Activated naive CD8-positive, alpha-beta T cell (primary cell): Measurements from ENCODE around the gene SYT1.

Source experiments
- H3K27ac Mint-ChIP-seq: one replicate; pipeline ENCODE4 v1.8.0; 2021; ENCODE audit warnings: mixed read lengths
- H3K27me3 Mint-ChIP-seq: one replicate; pipeline ENCODE4 v1.8.0; 2021; ENCODE audit warnings: mixed read lengths
- H3K36me3 Mint-ChIP-seq: one replicate; pipeline ENCODE4 v1.8.0; 2021; ENCODE audit warnings: mixed read lengths
- H3K4me1 Mint-ChIP-seq: one replicate; pipeline ENCODE4 v1.8.0; 2021; ENCODE audit warnings: low read depth, mixed read lengths
- H3K4me3 Mint-ChIP-seq: one replicate; pipeline ENCODE4 v1.8.0; 2021; ENCODE audit warnings: mild to moderate bottlenecking, mixed read lengths
- H3K9me3 Mint-ChIP-seq: one replicate; pipeline ENCODE4 v1.8.0; 2021; ENCODE audit warnings: low read depth, mixed read lengths

The SYT1 gene

GRCh38 chr12:78878866-78879265 lies 14.3 kb downstream of the SYT1 start:
- Mint-ChIP-seq H3K4me1 (no peaks in the 10 kb centered on the region), H3K27ac (no peak overlapping the region), H3K9me3 (peaks cover 5% of the 10 kb centered on the region), H3K27me3 (no peaks in the 10 kb centered on the region), H3K36me3 (no peaks in the 10 kb centered on the region), H3K4me3 (no peak overlapping the region)

GRCh38 chr12:78880078-78880477 lies 15.5 kb downstream of the SYT1 start:
- no peak overlapping the region for H3K4me3 Mint-ChIP-seq
- no peaks in the 10 kb centered on the region for H3K4me1 Mint-ChIP-seq
- no peaks in the 10 kb centered on the region for H3K36me3 Mint-ChIP-seq
- peaks cover 5% of the 10 kb centered on the region for H3K9me3 Mint-ChIP-seq
- H3K27ac Mint-ChIP-seq, result no peak overlapping the region
- no peaks in the 10 kb centered on the region for H3K27me3 Mint-ChIP-seq

- no peak overlapping the region for H3K4me3 Mint-ChIP-seq
- H3K9me3 Mint-ChIP-seq, result peaks cover 5% of the 10 kb centered on the region
- no peak overlapping the region for H3K27ac Mint-ChIP-seq
- no peaks in the 10 kb centered on the region for H3K36me3 Mint-ChIP-seq
- H3K27me3 Mint-ChIP-seq, result no peaks in the 10 kb centered on the region
- H3K4me1 Mint-ChIP-seq, result no peaks in the 10 kb centered on the region
These were observed 17.1 kb downstream of the SYT1 start for GRCh38 chr12:78881685-78882084.

- H3K9me3 Mint-ChIP-seq, result peaks cover 8% of the 10 kb centered on the region
These were observed 20.9 kb downstream of the SYT1 start for GRCh38 chr12:78885466-78885865.

GRCh38 chr12:78886719-78887407 lies 22.3 kb downstream of the SYT1 start:
- no peaks in the 10 kb centered on the region for H3K27me3 Mint-ChIP-seq
- no peak overlapping the region for H3K27ac Mint-ChIP-seq
- H3K36me3 Mint-ChIP-seq, result no peaks in the 10 kb centered on the region
- no peak overlapping the region for H3K4me3 Mint-ChIP-seq
- H3K9me3 Mint-ChIP-seq, result peaks cover 8% of the 10 kb centered on the region
- no peaks in the 10 kb centered on the region for H3K4me1 Mint-ChIP-seq

More at GRCh38 chr12:78885466-78885865, 20.9 kb downstream of the SYT1 start:
- no peaks in the 10 kb centered on the region for H3K27me3 Mint-ChIP-seq
- H3K27ac Mint-ChIP-seq, result no peak overlapping the region
- H3K36me3 Mint-ChIP-seq, result no peaks in the 10 kb centered on the region
- H3K4me3 Mint-ChIP-seq, result no peak overlapping the region
- no peaks in the 10 kb centered on the region for H3K4me1 Mint-ChIP-seq

GRCh38 chr12:78887444-78887843 lies 22.9 kb downstream of the SYT1 start:
- no peak overlapping the region for H3K4me3 Mint-ChIP-seq
- H3K4me1 Mint-ChIP-seq, result no peaks in the 10 kb centered on the region
- no peak overlapping the region for H3K27ac Mint-ChIP-seq
- H3K9me3 Mint-ChIP-seq, result peaks cover 8% of the 10 kb centered on the region
- no peaks in the 10 kb centered on the region for H3K36me3 Mint-ChIP-seq
- H3K27me3 Mint-ChIP-seq, result no peaks in the 10 kb centered on the region

GRCh38 chr12:78888568-78888967 lies 24.0 kb downstream of the SYT1 start:
- Mint-ChIP-seq H3K9me3 (peaks cover 8% of the 10 kb centered on the region), H3K4me3 (no peak overlapping the region), H3K27me3 (no peaks in the 10 kb centered on the region), H3K27ac (no peak overlapping the region), H3K4me1 (no peaks in the 10 kb centered on the region), H3K36me3 (no peaks in the 10 kb centered on the region)

- Mint-ChIP-seq H3K9me3 (peaks cover 8% of the 10 kb centered on the region), H3K4me3 (no peak overlapping the region), H3K27me3 (no peaks in the 10 kb centered on the region), H3K4me1 (no peaks in the 10 kb centered on the region), H3K27ac (no peak overlapping the region), H3K36me3 (no peaks in the 10 kb centered on the region)
These were observed 27.2 kb downstream of the SYT1 start for GRCh38 chr12:78891646-78892353.

- H3K36me3 Mint-ChIP-seq, result no peaks in the 10 kb centered on the region
- H3K27me3 Mint-ChIP-seq, result no peaks in the 10 kb centered on the region
- H3K4me3 Mint-ChIP-seq, result no peak overlapping the region
- no peaks in the 10 kb centered on the region for H3K4me1 Mint-ChIP-seq
- H3K9me3 Mint-ChIP-seq, result peaks cover 13% of the 10 kb centered on the region
- no peak overlapping the region for H3K27ac Mint-ChIP-seq
These were observed 33.8 kb downstream of the SYT1 start for GRCh38 chr12:78898416-78898815.

GRCh38 chr12:78914859-78915331 lies 50.3 kb downstream of the SYT1 start:
- H3K36me3 Mint-ChIP-seq, result no peaks in the 10 kb centered on the region
- H3K27me3 Mint-ChIP-seq, result no peaks in the 10 kb centered on the region
- H3K4me3 Mint-ChIP-seq, result no peak overlapping the region
- H3K9me3 Mint-ChIP-seq, result peaks cover 5% of the 10 kb centered on the region
- no peaks in the 10 kb centered on the region for H3K4me1 Mint-ChIP-seq
- H3K27ac Mint-ChIP-seq, result no peak overlapping the region

GRCh38 chr12:78916845-78917480 lies 52.4 kb downstream of the SYT1 start:
- Mint-ChIP-seq H3K4me3 (no peak overlapping the region), H3K27ac (no peak overlapping the region), H3K27me3 (no peaks in the 10 kb centered on the region), H3K4me1 (no peaks in the 10 kb centered on the region), H3K9me3 (no peaks in the 10 kb centered on the region), H3K36me3 (no peaks in the 10 kb centered on the region)

- Mint-ChIP-seq H3K4me1 (no peaks in the 10 kb centered on the region), H3K36me3 (no peaks in the 10 kb centered on the region), H3K9me3 (no peaks in the 10 kb centered on the region), H3K4me3 (no peak overlapping the region), H3K27me3 (no peaks in the 10 kb centered on the region), H3K27ac (no peak overlapping the region)
These were observed 52.9 kb downstream of the SYT1 start for GRCh38 chr12:78917513-78917912.

- H3K27me3 Mint-ChIP-seq, result no peaks in the 10 kb centered on the region
- no peak overlapping the region for H3K4me3 Mint-ChIP-seq
- no peaks in the 10 kb centered on the region for H3K36me3 Mint-ChIP-seq
- H3K4me1 Mint-ChIP-seq, result no peaks in the 10 kb centered on the region
- H3K9me3 Mint-ChIP-seq, result no peaks in the 10 kb centered on the region
- no peak overlapping the region for H3K27ac Mint-ChIP-seq
These were observed 53.7 kb downstream of the SYT1 start for GRCh38 chr12:78918268-78918667.

- H3K27ac Mint-ChIP-seq, result no peak overlapping the region
- no peaks in the 10 kb centered on the region for H3K36me3 Mint-ChIP-seq
- no peak overlapping the region for H3K4me3 Mint-ChIP-seq
- no peaks in the 10 kb centered on the region for H3K4me1 Mint-ChIP-seq
- H3K27me3 Mint-ChIP-seq, result no peaks in the 10 kb centered on the region
- peaks cover 10% of the 10 kb centered on the region for H3K9me3 Mint-ChIP-seq
These were observed 63.9 kb downstream of the SYT1 start for GRCh38 chr12:78928200-78929074.

GRCh38 chr12:78929075-78929418 lies 64.5 kb downstream of the SYT1 start:
- H3K27ac Mint-ChIP-seq, result no peak overlapping the region
- no peaks in the 10 kb centered on the region for H3K4me1 Mint-ChIP-seq
- H3K27me3 Mint-ChIP-seq, result no peaks in the 10 kb centered on the region
- no peaks in the 10 kb centered on the region for H3K36me3 Mint-ChIP-seq
- H3K4me3 Mint-ChIP-seq, result no peak overlapping the region
- H3K9me3 Mint-ChIP-seq, result peaks cover 7% of the 10 kb centered on the region
